ENCODE measurements around the gene TRA2B. TPM values are rescaled to one million over a fixed set of nuclear protein-coding genes. Genes with fewer than 3 reads are reported as not detected.

Gene TRA2B
- total RNA-seq, 1 experiment from 2014 or later = 204 TPM

DNA sequence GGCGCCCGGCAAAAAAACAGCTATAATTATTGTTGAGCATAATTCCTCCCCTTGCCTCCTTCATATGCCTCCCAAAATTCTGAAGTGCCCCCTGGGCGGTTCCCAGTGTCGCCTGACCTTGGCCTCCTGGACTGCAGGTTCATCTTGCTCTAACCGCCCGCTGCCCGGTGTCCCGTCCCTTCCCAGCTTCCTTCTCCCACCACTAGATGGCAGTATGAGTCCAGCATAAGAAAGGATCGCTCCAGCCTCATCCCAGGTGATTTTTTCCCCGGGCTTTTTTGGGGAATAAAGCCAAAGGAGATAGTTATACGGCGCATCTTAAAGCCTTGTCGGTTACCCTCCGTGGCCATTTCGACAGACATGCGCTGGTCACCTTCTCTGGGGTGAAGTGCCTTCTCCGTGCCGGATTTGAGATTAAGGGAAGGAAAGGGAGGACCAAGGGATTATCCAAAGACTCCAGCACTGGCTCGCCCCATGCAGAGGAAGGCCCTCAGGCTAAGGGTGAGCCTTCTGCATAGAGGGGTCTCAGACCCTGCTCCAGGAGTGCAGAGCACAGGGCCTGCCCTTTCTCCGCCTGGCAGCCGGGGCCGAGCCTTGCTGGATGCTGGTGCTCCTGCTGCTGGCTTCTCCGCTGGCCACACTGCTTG lies 45.8 kb upstream of the TRA2B start:
- peak; percentile 67 to 84 for DNase-seq
- H3K4me1 Mint-ChIP-seq (ENCODE audit: low read depth, unreplicated experiment) = no peaks in the 10 kb centered on the region
- H3K27me3 Mint-ChIP-seq (ENCODE audit: insufficient read depth, unreplicated experiment) = peaks cover 6% of the 10 kb centered on the region
- H3K27ac Mint-ChIP-seq (ENCODE audit: unreplicated experiment) = no peak overlapping the region
- no peak overlapping the region for H3K4me3 ChIP-seq (ENCODE audit: low read depth, low read length)
- intact Hi-C loops (cut with micrococcal nuclease; ENCODE audit: unreplicated experiment) = loop anchor here (1.0 to 5.0 kb wide), 4 partner anchors 124 to 557 kb away; partner anchors contain the start of gene ETV5
- H3K4me1 ChIP-seq = no peaks in the 10 kb centered on the region
- POLR2A ChIA-PET = no interaction called here
- TF ChIP-seq CTCF (IDR thresholded peaks at IDR 0.05; ENCODE audit: insufficient read depth in 1 of 2, low read depth in 1 of 2, low read length in 1 of 2, severe bottlenecking in 1 of 2, unreplicated experiment in 1 of 2) = peak; percentile 81 to 88
- H3K4me3 Mint-ChIP-seq (ENCODE audit: unreplicated experiment) = no peak overlapping the region
- no TSS peak for BruUV-seq (replicated peaks)
- no peaks in the 10 kb centered on the region for H3K9me3 Mint-ChIP-seq (ENCODE audit: unreplicated experiment)
- no peaks in the 10 kb centered on the region for H3K36me3 ChIP-seq (ENCODE audit: control insufficient read depth, insufficient read depth, low read length)
- no peaks in the 10 kb centered on the region for H3K27me3 ChIP-seq (replicated peaks; ENCODE audit: control insufficient read depth, insufficient read depth, low read length)
- no peaks in the 10 kb centered on the region for H3K36me3 Mint-ChIP-seq (ENCODE audit: insufficient read depth, unreplicated experiment)
- no peaks in the 10 kb centered on the region for H3K9me3 ChIP-seq
- CTCF ChIA-PET = interaction anchor here (0.5 to 1.2 kb wide), 10 partner anchors 20 to 557 kb away, joined by 3 to 13 read pairs (median 3); no protein-coding TSS in a partner anchor

- H3K36me3 Mint-ChIP-seq (ENCODE audit: insufficient read depth, unreplicated experiment) = no peaks in the 10 kb centered on the region
- BruUV-seq (replicated peaks) = no TSS peak
- CTCF ChIA-PET = interaction anchor here (0.8 to 1.2 kb wide), 4 partner anchors 38 to 558 kb away, joined by 3 to 13 read pairs (median 8); no protein-coding TSS in a partner anchor
- no peak overlapping the region for H3K27ac Mint-ChIP-seq (ENCODE audit: unreplicated experiment)
- Histone ChIP-seq H3K4me1 (no peaks in the 10 kb centered on the region), H3K27me3 (replicated peaks; ENCODE audit: control insufficient read depth, insufficient read depth, low read length) (no peaks in the 10 kb centered on the region), H3K9me3 (no peaks in the 10 kb centered on the region), H3K4me3 (ENCODE audit: low read depth, low read length) (no peak overlapping the region), H3K36me3 (ENCODE audit: control insufficient read depth, insufficient read depth, low read length) (no peaks in the 10 kb centered on the region)
- H3K9me3 Mint-ChIP-seq (ENCODE audit: unreplicated experiment) = no peaks in the 10 kb centered on the region
- no peak for DNase-seq
- intact Hi-C loops (cut with micrococcal nuclease; ENCODE audit: unreplicated experiment) = loop anchor here (1.0 to 5.0 kb wide), 4 partner anchors 125 to 558 kb away; partner anchors contain the start of gene ETV5
- peaks cover 6% of the 10 kb centered on the region for H3K27me3 Mint-ChIP-seq (ENCODE audit: insufficient read depth, unreplicated experiment)
- no peak overlapping the region for H3K4me3 Mint-ChIP-seq (ENCODE audit: unreplicated experiment)
- POLR2A ChIA-PET = interaction anchor here (0.6 kb wide), 1 partner anchor 39 kb away, joined by 3 read pairs; no protein-coding TSS in a partner anchor
- no peak for TF ChIP-seq CTCF (IDR thresholded peaks at IDR 0.05; ENCODE audit: insufficient read depth in 1 of 2, low read depth in 1 of 2, low read length in 1 of 2, severe bottlenecking in 1 of 2, unreplicated experiment in 1 of 2)
- H3K4me1 Mint-ChIP-seq (ENCODE audit: low read depth, unreplicated experiment) = no peaks in the 10 kb centered on the region
Observed at GRCh38 chr3:185982632-185983031, 44.8 kb upstream of the TRA2B start.

GRCh38 chr3:185981621-185982020 lies 43.8 kb upstream of the TRA2B start:
- BruUV-seq (replicated peaks) = no TSS peak
- H3K36me3 Mint-ChIP-seq (ENCODE audit: insufficient read depth, unreplicated experiment) = no peaks in the 10 kb centered on the region

More at GRCh38 chr3:185981621-185982020, 43.8 kb upstream of the TRA2B start:
- Mint-ChIP-seq H3K9me3 (ENCODE audit: unreplicated experiment) (no peaks in the 10 kb centered on the region), H3K27ac (ENCODE audit: unreplicated experiment) (no peak overlapping the region), H3K27me3 (ENCODE audit: insufficient read depth, unreplicated experiment) (peaks cover 6% of the 10 kb centered on the region), H3K4me1 (ENCODE audit: low read depth, unreplicated experiment) (no peaks in the 10 kb centered on the region), H3K4me3 (ENCODE audit: unreplicated experiment) (no peak overlapping the region)
- no peak for TF ChIP-seq CTCF (IDR thresholded peaks at IDR 0.05; ENCODE audit: insufficient read depth in 1 of 2, low read depth in 1 of 2, low read length in 1 of 2, severe bottlenecking in 1 of 2, unreplicated experiment in 1 of 2)
- ChIA-PET POLR2A (no interaction called here), CTCF (no interaction called here)
- H3K4me3 ChIP-seq (ENCODE audit: low read depth, low read length) = no peak overlapping the region
- H3K36me3 ChIP-seq (ENCODE audit: control insufficient read depth, insufficient read depth, low read length) = no peaks in the 10 kb centered on the region
- H3K4me1 ChIP-seq = no peaks in the 10 kb centered on the region
- no peaks in the 10 kb centered on the region for H3K27me3 ChIP-seq (replicated peaks; ENCODE audit: control insufficient read depth, insufficient read depth, low read length)
- H3K9me3 ChIP-seq = no peaks in the 10 kb centered on the region
- intact Hi-C loops (cut with micrococcal nuclease; ENCODE audit: unreplicated experiment) = loop anchor here (2.0 to 5.0 kb wide), 2 partner anchors 126 to 287 kb away; partner anchors contain the start of gene ETV5
- no peak for DNase-seq

Measured in Caco-2 (cell line).